Astrocyte (in vitro differentiated cells and primary cell): Measurements from ENCODE around the gene CDS1. TPM values are rescaled to one million over a fixed set of nuclear protein-coding genes. Genes with fewer than 3 reads are reported as not detected.

Experiments used
- DNase-seq: peaks from one replicate; pipeline ENCODE4 v3.0.0-alpha.2; 2010; ENCODE audit warnings: low read depth
- FAIRE-seq: peaks from 2 replicates; lab custom pipeline; 2011; peaks lifted over from hg19 to GRCh38; lab: Jason Lieb, UNC
- H2AFZ ChIP-seq: 2 replicates; pipeline ENCODE4 v1.6.0; 2012; ENCODE audit warnings: low read depth, low read length, inconsistent platforms
- H3K27ac ChIP-seq: 2 replicates; pipeline ENCODE4 v1.5.1; 2011; ENCODE audit warnings: low read depth, low read length, inconsistent platforms
- H3K27me3 ChIP-seq: 2 replicates; pipeline ENCODE4 v1.6.0; 2011; ENCODE audit warnings: low read length, inconsistent platforms; ENCODE audit not compliant: insufficient read depth
- H3K36me3 ChIP-seq: 2 replicates; pipeline ENCODE4 v1.5.1; 2011; ENCODE audit warnings: low read length, inconsistent platforms; ENCODE audit not compliant: insufficient read depth
- H3K4me1 ChIP-seq: 2 replicates; pipeline ENCODE4 v1.5.1; 2011; ENCODE audit warnings: low read length, inconsistent platforms; ENCODE audit not compliant: insufficient read depth
- H3K4me2 ChIP-seq: 2 replicates; pipeline ENCODE4 v1.6.0; 2012; ENCODE audit warnings: low read length, inconsistent platforms
- H3K4me3 ChIP-seq: 2 replicates; pipeline ENCODE4 v1.5.1; 2011; ENCODE audit warnings: low read depth, mild to moderate bottlenecking, low read length, inconsistent platforms; ENCODE audit not compliant: insufficient read depth
- H3K79me2 ChIP-seq: 2 replicates; pipeline ENCODE4 v1.6.0; 2012; ENCODE audit warnings: mild to moderate bottlenecking, low read length, inconsistent platforms; ENCODE audit not compliant: insufficient read depth
- H3K9ac ChIP-seq: 2 replicates; pipeline ENCODE4 v1.6.0; 2012; ENCODE audit warnings: mild to moderate bottlenecking, low read length, inconsistent platforms
- H3K9me3 ChIP-seq: 2 replicates; pipeline ENCODE4 v1.5.1; 2012; ENCODE audit warnings: low read depth, mild to moderate bottlenecking, low read length, inconsistent platforms; ENCODE audit not compliant: insufficient read depth
- H4K20me1 ChIP-seq: 2 replicates; pipeline ENCODE4 v1.6.0; 2012; ENCODE audit warnings: low read length, inconsistent platforms; ENCODE audit not compliant: insufficient read depth
- H3K27ac Mint-ChIP-seq: one replicate; pipeline ENCODE4 v1.8.0; 2021; ENCODE audit warnings: mild to moderate bottlenecking, mixed read lengths; ENCODE audit not compliant: unreplicated experiment
- H3K27me3 Mint-ChIP-seq: one replicate; pipeline ENCODE4 v1.8.0; 2021; ENCODE audit warnings: low read depth, mixed read lengths; ENCODE audit not compliant: unreplicated experiment
- H3K36me3 Mint-ChIP-seq: one replicate; pipeline ENCODE4 v1.8.0; 2021; ENCODE audit warnings: low read depth, mixed read lengths; ENCODE audit not compliant: unreplicated experiment
- H3K4me1 Mint-ChIP-seq: one replicate; pipeline ENCODE4 v1.8.0; 2021; ENCODE audit warnings: low read depth, mixed read lengths; ENCODE audit not compliant: unreplicated experiment
- H3K4me3 Mint-ChIP-seq: one replicate; pipeline ENCODE4 v1.8.0; 2021; ENCODE audit warnings: mild to moderate bottlenecking, moderate library complexity, mixed read lengths; ENCODE audit not compliant: unreplicated experiment
- H3K9me3 Mint-ChIP-seq: one replicate; pipeline ENCODE4 v1.8.0; 2021; ENCODE audit warnings: mild to moderate bottlenecking, mixed read lengths; ENCODE audit not compliant: unreplicated experiment
- EZH2 ChIP-seq: IDR thresholded peaks from 2 replicates; pipeline ENCODE4 v1.6.1; 2012; ENCODE audit warnings: mild to moderate bottlenecking, low read length, inconsistent platforms; ENCODE audit not compliant: insufficient read depth
- total RNA-seq: library from RNA; stranded (reverse); gene quantifications from 2 replicates; pipeline ENCODE4 v1.2.1, GENCODE V29; 2021
- TF ChIP-seq, protein P1 (sequence below): IDR thresholded peaks from 2 replicates; pipeline ENCODE4 v1.5.1; 2011; ENCODE audit warnings: low read depth, mild to moderate bottlenecking, inconsistent platforms, low read length, moderate library complexity; ENCODE audit not compliant: insufficient read depth

CDS1 gene
- total RNA-seq, 1 donor from 2014 or later = 5.7 TPM

DNA sequence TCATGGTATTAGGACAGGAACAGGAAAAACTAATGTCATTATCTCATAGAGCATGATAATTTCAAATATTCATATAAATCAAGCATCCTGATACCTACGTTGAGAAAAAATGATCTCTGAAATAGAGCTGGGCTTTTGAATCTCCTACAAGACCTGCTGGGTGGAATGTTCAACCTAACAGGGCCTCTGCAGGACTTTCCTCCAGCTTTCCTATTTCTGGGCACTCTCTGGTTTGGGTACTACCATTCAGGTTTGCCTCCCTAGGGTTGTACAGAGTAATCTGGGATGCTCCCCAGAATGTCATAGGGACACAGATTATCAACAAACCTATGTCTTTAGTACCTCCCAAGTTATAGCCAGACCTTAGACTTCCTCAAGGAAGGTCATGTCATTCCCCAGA lies 108.9 kb downstream of the CDS1 start:
- H3K27ac ChIP-seq = peak overlapping the region; percentile 62
- DNase-seq (no peak), FAIRE-seq (no peak)
- no peaks in the 10 kb centered on the region for H3K9me3 ChIP-seq
- H3K27me3 Mint-ChIP-seq = no peaks in the 10 kb centered on the region
- H3K4me3 Mint-ChIP-seq = no peak overlapping the region
- no peaks in the 10 kb centered on the region for H4K20me1 ChIP-seq
- H3K4me1 Mint-ChIP-seq = peaks cover 35% of the 10 kb centered on the region
- no peaks in the 10 kb centered on the region for H3K27me3 ChIP-seq
- no peak for TF ChIP-seq EZH2
- TF ChIP-seq, protein P1, sequence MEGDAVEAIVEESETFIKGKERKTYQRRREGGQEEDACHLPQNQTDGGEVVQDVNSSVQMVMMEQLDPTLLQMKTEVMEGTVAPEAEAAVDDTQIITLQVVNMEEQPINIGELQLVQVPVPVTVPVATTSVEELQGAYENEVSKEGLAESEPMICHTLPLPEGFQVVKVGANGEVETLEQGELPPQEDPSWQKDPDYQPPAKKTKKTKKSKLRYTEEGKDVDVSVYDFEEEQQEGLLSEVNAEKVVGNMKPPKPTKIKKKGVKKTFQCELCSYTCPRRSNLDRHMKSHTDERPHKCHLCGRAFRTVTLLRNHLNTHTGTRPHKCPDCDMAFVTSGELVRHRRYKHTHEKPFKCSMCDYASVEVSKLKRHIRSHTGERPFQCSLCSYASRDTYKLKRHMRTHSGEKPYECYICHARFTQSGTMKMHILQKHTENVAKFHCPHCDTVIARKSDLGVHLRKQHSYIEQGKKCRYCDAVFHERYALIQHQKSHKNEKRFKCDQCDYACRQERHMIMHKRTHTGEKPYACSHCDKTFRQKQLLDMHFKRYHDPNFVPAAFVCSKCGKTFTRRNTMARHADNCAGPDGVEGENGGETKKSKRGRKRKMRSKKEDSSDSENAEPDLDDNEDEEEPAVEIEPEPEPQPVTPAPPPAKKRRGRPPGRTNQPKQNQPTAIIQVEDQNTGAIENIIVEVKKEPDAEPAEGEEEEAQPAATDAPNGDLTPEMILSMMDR = no peak
- H3K79me2 ChIP-seq = no peaks in the 10 kb centered on the region
- H3K27ac Mint-ChIP-seq = peak overlapping the region; percentile 92
- no peaks in the 10 kb centered on the region for H3K9me3 Mint-ChIP-seq
- H3K36me3 Mint-ChIP-seq = peaks cover 17% of the 10 kb centered on the region
- no peak overlapping the region for H2AFZ ChIP-seq
- peak overlapping the region; percentile 79 for H3K4me2 ChIP-seq
- H3K36me3 ChIP-seq = peaks cover 21% of the 10 kb centered on the region
- peaks cover 32% of the 10 kb centered on the region for H3K4me1 ChIP-seq
- peak overlapping the region; percentile 22 for H3K9ac ChIP-seq
- H3K4me3 ChIP-seq = peak overlapping the region; percentile 16

DNA sequence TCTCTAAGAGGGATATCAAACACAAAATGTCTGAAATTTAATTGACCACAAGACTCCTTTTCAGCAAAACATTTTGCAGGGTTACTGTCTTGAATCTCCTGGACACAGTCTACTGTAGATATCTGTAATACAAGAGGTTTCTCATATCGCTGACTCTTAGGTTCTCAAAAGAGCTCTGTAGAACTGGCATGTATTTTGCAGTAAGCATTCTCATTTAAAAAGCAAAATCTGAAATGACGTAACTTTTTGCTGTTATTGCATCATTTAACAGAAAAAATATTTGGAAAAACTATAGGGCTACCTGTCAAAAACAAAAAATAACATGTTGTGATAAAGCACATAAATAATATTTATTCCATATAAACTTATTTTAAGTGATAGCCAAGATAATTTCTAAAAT lies 114.2 kb downstream of the CDS1 start:
- Histone ChIP-seq H3K27ac (no peak overlapping the region), H3K9me3 (no peaks in the 10 kb centered on the region), H3K9ac (no peak overlapping the region), H3K4me1 (peaks cover 2% of the 10 kb centered on the region), H3K79me2 (no peaks in the 10 kb centered on the region), H4K20me1 (no peaks in the 10 kb centered on the region), H3K4me2 (no peak overlapping the region), H2AFZ (no peak overlapping the region), H3K36me3 (peaks cover 32% of the 10 kb centered on the region), H3K27me3 (no peaks in the 10 kb centered on the region), H3K4me3 (no peak overlapping the region)
- Mint-ChIP-seq H3K4me1 (peaks cover 3% of the 10 kb centered on the region), H3K4me3 (no peak overlapping the region), H3K27ac (no peak overlapping the region), H3K36me3 (peaks cover 16% of the 10 kb centered on the region), H3K9me3 (no peaks in the 10 kb centered on the region), H3K27me3 (no peaks in the 10 kb centered on the region)
- TF ChIP-seq, protein P1 = no peak
- TF ChIP-seq EZH2 = no peak
- FAIRE-seq (no peak), DNase-seq (no peak)

DNA sequence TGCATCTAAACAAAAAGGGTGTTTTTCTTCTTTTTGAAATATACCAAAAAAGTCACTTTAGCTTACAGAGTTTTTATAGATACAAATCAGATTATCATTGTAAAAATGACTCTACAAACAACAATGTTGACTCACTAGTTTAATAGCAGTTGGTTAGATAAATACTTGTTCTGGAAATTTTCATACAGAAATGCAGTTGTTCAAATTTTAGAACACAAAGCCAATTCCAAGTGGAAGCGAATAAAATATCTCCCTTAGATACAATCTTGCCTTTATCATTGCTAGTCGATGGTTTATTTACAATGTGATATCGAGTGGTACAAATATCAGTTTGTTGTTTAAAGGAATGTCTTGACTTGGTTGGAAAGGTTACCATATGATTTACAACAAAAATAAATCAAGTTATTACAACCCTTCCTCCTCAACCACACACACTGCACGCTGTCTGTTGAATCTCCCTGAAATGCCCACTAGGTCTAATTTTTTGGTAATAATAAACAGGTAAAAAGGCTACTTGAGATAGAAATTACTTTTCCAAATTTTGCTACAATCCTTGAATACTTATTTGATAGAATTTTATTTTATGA lies 114.8 kb downstream of the CDS1 start:
- Mint-ChIP-seq H3K4me1 (peaks cover 3% of the 10 kb centered on the region), H3K36me3 (peaks cover 19% of the 10 kb centered on the region), H3K27ac (no peak overlapping the region), H3K27me3 (no peaks in the 10 kb centered on the region), H3K9me3 (no peaks in the 10 kb centered on the region), H3K4me3 (no peak overlapping the region)
- H3K27ac ChIP-seq = no peak overlapping the region
- no peak for DNase-seq
- H3K9ac ChIP-seq = no peak overlapping the region
- H3K9me3 ChIP-seq = no peaks in the 10 kb centered on the region
- H4K20me1 ChIP-seq = no peaks in the 10 kb centered on the region
- peaks cover 36% of the 10 kb centered on the region for H3K36me3 ChIP-seq
- no peak for FAIRE-seq
- H3K79me2 ChIP-seq = no peaks in the 10 kb centered on the region
- H3K4me1 ChIP-seq = no peaks in the 10 kb centered on the region
- H3K27me3 ChIP-seq = no peaks in the 10 kb centered on the region
- H2AFZ ChIP-seq = no peak overlapping the region
- no peak overlapping the region for H3K4me2 ChIP-seq
- TF ChIP-seq EZH2 = no peak
- TF ChIP-seq, protein P1 = no peak
- no peak overlapping the region for H3K4me3 ChIP-seq
